SK-N-SH (cell line): ENCODE measurements around the gene ASB15. TPM values are rescaled to one million over a fixed set of nuclear protein-coding genes. Genes with fewer than 3 reads are reported as not detected.

Experiments
- CTCF ChIA-PET: fragments of 300-600, 350-600 bp; formaldehyde crosslinking; extraction: SDS; loops from one replicate; lab custom pipeline; 2021; lab: Yijun Ruan, JAX
- POLR2A ChIA-PET: fragments of 350-600 bp; sonication (Branson Sonifier 250); formaldehyde crosslinking; extraction: SDS; loops from one replicate; lab custom pipeline; 2020; ENCODE audit warnings: antibody characterized with exemption, inconsistent platforms; lab: Yijun Ruan, JAX
- DNase-seq: peaks from one replicate; pipeline ENCODE4 v3.0.0; 2012
- H2AFZ ChIP-seq: fragments of 200-600 bp; sonication (generic); 2 replicates; pipeline ENCODE4 v1.8.1; 2016; ENCODE audit warnings: antibody characterized with exemption, mild to moderate bottlenecking, low read depth
- H3F3A ChIP-seq: fragments of 200-600 bp; sonication (generic); replicated peaks from 2 replicates; pipeline ENCODE3; 2016; ENCODE audit warnings: antibody characterized with exemption, mild to moderate bottlenecking; ENCODE audit not compliant: insufficient read depth
- H3K27ac ChIP-seq, 2 experiments: fragments of 200-500 bp in 1 of 2; fragments of 200-600 bp in 1 of 2; sonication (Bioruptor generic) in 1 of 2; sonication (generic), shearing (Covaris generic) in 1 of 2; 2 replicates each; pipeline versions ENCODE4 v1.5.1 to v1.6.1; 2014 to 2016; ENCODE audit warnings: low read depth in 2 of 2, inconsistent platforms in 1 of 2, low read length in 1 of 2, mild to moderate bottlenecking in 1 of 2, mixed read lengths in 1 of 2
- H3K27me3 ChIP-seq: fragments of 200-600 bp; sonication (generic), shearing (Covaris generic); 2 replicates; pipeline ENCODE4 v1.6.1; 2016; ENCODE audit warnings: mixed run types; ENCODE audit not compliant: insufficient read depth
- H3K36me3 ChIP-seq, 2 experiments: fragments of 200-500 bp in 1 of 2; fragments of 200-600 bp in 1 of 2; sonication (Bioruptor generic) in 1 of 2; sonication (generic) in 1 of 2; replicated peaks in 1 of 2; 2 replicates each; pipeline versions ENCODE3 to v1.5.1; 2014 to 2016; ENCODE audit warnings: low read length in 1 of 2, mild to moderate bottlenecking in 1 of 2; ENCODE audit not compliant: insufficient read depth in 2 of 2, control insufficient read depth in 1 of 2
- H3K4me1 ChIP-seq, 2 experiments: fragments of 200-500 bp in 1 of 2; fragments of 200-600 bp in 1 of 2; sonication (Bioruptor generic) in 1 of 2; sonication (generic), shearing (Covaris generic) in 1 of 2; 2 replicates each; pipeline versions ENCODE4 v1.5.1 to v1.6.1; 2014 to 2016; ENCODE audit warnings: low read depth in 1 of 2, low read length in 1 of 2, mixed run types in 1 of 2; ENCODE audit not compliant: insufficient read depth in 2 of 2, control insufficient read depth in 1 of 2
- H3K4me2 ChIP-seq: fragments of 200-600 bp; sonication (generic), shearing (Covaris generic); 2 replicates; pipeline ENCODE4 v1.6.1; 2017; ENCODE audit warnings: mixed run types
- H3K4me3 ChIP-seq, 2 experiments: fragments of 200-500 bp in 1 of 2; fragments of 200-600 bp in 1 of 2; sonication (Bioruptor generic) in 1 of 2; sonication (generic), shearing (Covaris generic) in 1 of 2; 2 replicates each; pipeline versions ENCODE4 v1.5.1 to v1.8.1; 2014 to 2016; ENCODE audit warnings: low read depth in 2 of 2, inconsistent platforms in 1 of 2, low read length in 1 of 2, mild to moderate bottlenecking in 1 of 2, mixed read lengths in 1 of 2, moderate library complexity in 1 of 2
- H3K79me2 ChIP-seq: fragments of 200-600 bp; sonication (generic); 2 replicates; pipeline ENCODE4 v1.8.1; 2017; ENCODE audit warnings: mild to moderate bottlenecking; ENCODE audit not compliant: insufficient read depth
- H3K9ac ChIP-seq: fragments of 200-600 bp; sonication (generic); 2 replicates; pipeline ENCODE4 v1.6.1; 2017; ENCODE audit warnings: mixed run types
- H3K9me2 ChIP-seq: fragments of 200-600 bp; sonication (generic); 2 replicates; pipeline ENCODE4 v1.6.1; 2017; ENCODE audit warnings: mixed run types
- H3K9me3 ChIP-seq: fragments of 200-600 bp; sonication (generic); 2 replicates; pipeline ENCODE4 v1.6.1; 2017; ENCODE audit warnings: mixed run types, mild to moderate bottlenecking, moderate library complexity
- H4K20me1 ChIP-seq: fragments of 200-600 bp; sonication (generic); 2 replicates; pipeline ENCODE4 v1.6.1; 2017; ENCODE audit warnings: mild to moderate bottlenecking, mixed run types; ENCODE audit not compliant: insufficient read depth
- CHD2 ChIP-seq: fragments of 150-350 bp; IDR thresholded peaks from 2 replicates; pipeline ENCODE4 v1.6.1; 2018; ENCODE audit warnings: low read length; ENCODE audit not compliant: partially characterized antibody
- FOSL2 ChIP-seq: IDR thresholded peaks from 2 replicates; pipeline ENCODE4 v1.4.0; 2012; ENCODE audit warnings: low read depth, mild to moderate bottlenecking, moderate library complexity, borderline replicate concordance
- FOXJ3 ChIP-seq: sonication (generic); formaldehyde crosslinking; IDR thresholded peaks from 2 replicates; pipeline ENCODE4 v1.5.1; 2020; ENCODE audit warnings: mild to moderate bottlenecking, missing genetic modification reagents
- FOXM1 ChIP-seq: IDR thresholded peaks from 2 replicates; pipeline ENCODE4 v1.4.0; 2012; ENCODE audit warnings: low read depth, mild to moderate bottlenecking
- MEF2A ChIP-seq: IDR thresholded peaks from 2 replicates; pipeline ENCODE4 v1.4.0; 2012; ENCODE audit warnings: low read depth, borderline replicate concordance
- MXI1 ChIP-seq: IDR thresholded peaks from 2 replicates; pipeline ENCODE4 v1.6.1; 2012; ENCODE audit warnings: mild to moderate bottlenecking, low read depth, low read length, improper control_type of control experiment
- NFIC ChIP-seq: IDR thresholded peaks from 2 replicates; pipeline ENCODE4 v1.4.0; 2012; ENCODE audit warnings: borderline replicate concordance
- RAD21 ChIP-seq: IDR thresholded peaks from 2 replicates; pipeline ENCODE4 v1.6.1; 2012; ENCODE audit warnings: mild to moderate bottlenecking, low read length
- RXRA ChIP-seq: IDR thresholded peaks from 2 replicates; pipeline ENCODE4 v1.4.0; 2012; ENCODE audit warnings: low read depth, mild to moderate bottlenecking, borderline replicate concordance
- SIN3A ChIP-seq: IDR thresholded peaks from 2 replicates; pipeline ENCODE4 v1.6.1; 2012; ENCODE audit warnings: low read depth, mild to moderate bottlenecking, low read length, moderate library complexity, borderline replicate concordance
- SMC3 ChIP-seq: IDR thresholded peaks from 2 replicates; pipeline ENCODE4 v1.6.1; 2012; ENCODE audit warnings: low read depth, low read length, improper control_type of control experiment
- TAF1 ChIP-seq: IDR thresholded peaks from 2 replicates; pipeline ENCODE4 v1.6.1; 2012; ENCODE audit warnings: low read depth, mild to moderate bottlenecking, low read length, moderate library complexity, borderline replicate concordance
- TCF12 ChIP-seq: IDR thresholded peaks from 2 replicates; pipeline ENCODE4 v1.4.0; 2012
- YY1 ChIP-seq: IDR thresholded peaks from 2 replicates; pipeline ENCODE4 v1.4.0; 2012; ENCODE audit warnings: low read depth, mild to moderate bottlenecking
- WGBS: methylation state at CpG from one replicate; pipeline ENCODE4 v1.1.6; 2017; ENCODE audit warnings: low lambda C conversion rate; 5-methylcytosine and 5-hydroxymethylcytosine counted together
- polyA plus RNA-seq, 3 experiments: library from polyadenylated mRNA; depleted of rRNA; stranded (reverse); fragments of >200 nt; gene quantifications; 2 replicates each; pipeline ENCODE4 v1.2.3, GENCODE V29; 2012
- TF ChIP-seq, protein P1 (sequence below): fragments of 150-350 bp; IDR thresholded peaks from 2 replicates; pipeline ENCODE4 v1.6.1; 2017; ENCODE audit warnings: antibody characterized with exemption, low read length, low read depth, borderline replicate concordance
- TF ChIP-seq, protein P2 (sequence below): IDR thresholded peaks from 2 replicates; pipeline ENCODE4 v1.4.0; 2012; ENCODE audit warnings: low read depth, borderline replicate concordance
- TF ChIP-seq, protein P3 (sequence below): IDR thresholded peaks from 2 replicates; pipeline ENCODE4 v1.6.1; 2012; ENCODE audit warnings: mild to moderate bottlenecking, low read depth, low read length, moderate library complexity
- TF ChIP-seq, protein P4 (sequence below): IDR thresholded peaks from 2 replicates; pipeline ENCODE4 v1.4.0; 2012; ENCODE audit warnings: low read depth, borderline replicate concordance

ASB15 gene
- polyA plus RNA-seq, 1 of the 3 experiments (the other 2 are of a cell fraction) = not detected

DNA sequence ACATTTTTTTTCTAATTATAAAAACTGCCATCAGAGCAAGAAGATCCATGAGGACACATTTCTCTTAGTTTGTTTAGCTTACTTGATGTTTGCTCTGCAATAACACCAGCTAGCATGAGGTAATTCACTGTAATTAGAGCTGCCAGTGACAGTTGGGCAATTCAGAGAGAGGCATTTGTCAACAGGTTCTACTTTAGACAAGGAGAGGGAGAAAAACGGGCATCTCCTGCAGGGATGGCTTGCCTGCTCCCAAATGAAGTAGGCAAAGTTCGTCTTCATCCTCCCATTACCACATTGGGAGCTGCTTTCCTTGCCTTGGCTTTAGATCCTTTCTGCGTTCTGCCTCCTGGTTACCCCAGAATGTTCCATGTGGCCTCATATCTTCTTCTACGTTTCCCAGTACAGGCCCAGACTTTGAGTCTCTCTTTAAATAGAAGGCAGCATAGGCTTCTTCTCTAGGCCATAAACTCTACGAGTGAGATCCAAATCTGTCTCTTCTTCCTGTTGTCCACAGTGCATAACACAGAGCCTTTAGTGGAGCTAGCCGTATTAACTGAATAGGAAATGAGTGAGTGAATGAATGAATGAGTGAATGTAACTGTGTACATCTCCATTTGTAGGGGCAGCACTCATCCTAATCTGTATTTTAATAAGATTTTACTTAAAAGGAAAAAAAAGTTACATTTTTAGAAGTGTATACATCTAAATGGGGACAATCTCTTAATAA is 21.2 kb downstream of the ASB15 start:
- TF ChIP-seq, protein P1, sequence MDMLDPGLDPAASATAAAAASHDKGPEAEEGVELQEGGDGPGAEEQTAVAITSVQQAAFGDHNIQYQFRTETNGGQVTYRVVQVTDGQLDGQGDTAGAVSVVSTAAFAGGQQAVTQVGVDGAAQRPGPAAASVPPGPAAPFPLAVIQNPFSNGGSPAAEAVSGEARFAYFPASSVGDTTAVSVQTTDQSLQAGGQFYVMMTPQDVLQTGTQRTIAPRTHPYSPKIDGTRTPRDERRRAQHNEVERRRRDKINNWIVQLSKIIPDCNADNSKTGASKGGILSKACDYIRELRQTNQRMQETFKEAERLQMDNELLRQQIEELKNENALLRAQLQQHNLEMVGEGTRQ = no peak
- TF ChIP-seq RAD21 = no peak
- TF ChIP-seq CHD2 = no peak
- TF ChIP-seq MXI1 = no peak
- no peak for TF ChIP-seq FOXJ3 (CRISPR knock-in tag)
- no peak for TF ChIP-seq RXRA
- TF ChIP-seq NFIC = no peak
- no peak for TF ChIP-seq MEF2A
- TF ChIP-seq, protein P2, sequence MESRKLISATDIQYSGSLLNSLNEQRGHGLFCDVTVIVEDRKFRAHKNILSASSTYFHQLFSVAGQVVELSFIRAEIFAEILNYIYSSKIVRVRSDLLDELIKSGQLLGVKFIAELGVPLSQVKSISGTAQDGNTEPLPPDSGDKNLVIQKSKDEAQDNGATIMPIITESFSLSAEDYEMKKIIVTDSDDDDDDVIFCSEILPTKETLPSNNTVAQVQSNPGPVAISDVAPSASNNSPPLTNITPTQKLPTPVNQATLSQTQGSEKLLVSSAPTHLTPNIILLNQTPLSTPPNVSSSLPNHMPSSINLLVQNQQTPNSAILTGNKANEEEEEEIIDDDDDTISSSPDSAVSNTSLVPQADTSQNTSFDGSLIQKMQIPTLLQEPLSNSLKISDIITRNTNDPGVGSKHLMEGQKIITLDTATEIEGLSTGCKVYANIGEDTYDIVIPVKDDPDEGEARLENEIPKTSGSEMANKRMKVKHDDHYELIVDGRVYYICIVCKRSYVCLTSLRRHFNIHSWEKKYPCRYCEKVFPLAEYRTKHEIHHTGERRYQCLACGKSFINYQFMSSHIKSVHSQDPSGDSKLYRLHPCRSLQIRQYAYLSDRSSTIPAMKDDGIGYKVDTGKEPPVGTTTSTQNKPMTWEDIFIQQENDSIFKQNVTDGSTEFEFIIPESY = no peak
- TF ChIP-seq, protein P3, sequence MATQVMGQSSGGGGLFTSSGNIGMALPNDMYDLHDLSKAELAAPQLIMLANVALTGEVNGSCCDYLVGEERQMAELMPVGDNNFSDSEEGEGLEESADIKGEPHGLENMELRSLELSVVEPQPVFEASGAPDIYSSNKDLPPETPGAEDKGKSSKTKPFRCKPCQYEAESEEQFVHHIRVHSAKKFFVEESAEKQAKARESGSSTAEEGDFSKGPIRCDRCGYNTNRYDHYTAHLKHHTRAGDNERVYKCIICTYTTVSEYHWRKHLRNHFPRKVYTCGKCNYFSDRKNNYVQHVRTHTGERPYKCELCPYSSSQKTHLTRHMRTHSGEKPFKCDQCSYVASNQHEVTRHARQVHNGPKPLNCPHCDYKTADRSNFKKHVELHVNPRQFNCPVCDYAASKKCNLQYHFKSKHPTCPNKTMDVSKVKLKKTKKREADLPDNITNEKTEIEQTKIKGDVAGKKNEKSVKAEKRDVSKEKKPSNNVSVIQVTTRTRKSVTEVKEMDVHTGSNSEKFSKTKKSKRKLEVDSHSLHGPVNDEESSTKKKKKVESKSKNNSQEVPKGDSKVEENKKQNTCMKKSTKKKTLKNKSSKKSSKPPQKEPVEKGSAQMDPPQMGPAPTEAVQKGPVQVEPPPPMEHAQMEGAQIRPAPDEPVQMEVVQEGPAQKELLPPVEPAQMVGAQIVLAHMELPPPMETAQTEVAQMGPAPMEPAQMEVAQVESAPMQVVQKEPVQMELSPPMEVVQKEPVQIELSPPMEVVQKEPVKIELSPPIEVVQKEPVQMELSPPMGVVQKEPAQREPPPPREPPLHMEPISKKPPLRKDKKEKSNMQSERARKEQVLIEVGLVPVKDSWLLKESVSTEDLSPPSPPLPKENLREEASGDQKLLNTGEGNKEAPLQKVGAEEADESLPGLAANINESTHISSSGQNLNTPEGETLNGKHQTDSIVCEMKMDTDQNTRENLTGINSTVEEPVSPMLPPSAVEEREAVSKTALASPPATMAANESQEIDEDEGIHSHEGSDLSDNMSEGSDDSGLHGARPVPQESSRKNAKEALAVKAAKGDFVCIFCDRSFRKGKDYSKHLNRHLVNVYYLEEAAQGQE = no peak
- TF ChIP-seq YY1 = no peak
- no peak for TF ChIP-seq FOSL2
- no peak for TF ChIP-seq SMC3
- no peak for TF ChIP-seq SIN3A
- TF ChIP-seq FOXM1 = no peak
- TF ChIP-seq, protein P4, sequence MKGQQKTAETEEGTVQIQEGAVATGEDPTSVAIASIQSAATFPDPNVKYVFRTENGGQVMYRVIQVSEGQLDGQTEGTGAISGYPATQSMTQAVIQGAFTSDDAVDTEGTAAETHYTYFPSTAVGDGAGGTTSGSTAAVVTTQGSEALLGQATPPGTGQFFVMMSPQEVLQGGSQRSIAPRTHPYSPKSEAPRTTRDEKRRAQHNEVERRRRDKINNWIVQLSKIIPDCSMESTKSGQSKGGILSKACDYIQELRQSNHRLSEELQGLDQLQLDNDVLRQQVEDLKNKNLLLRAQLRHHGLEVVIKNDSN = no peak
- no peak for TF ChIP-seq TCF12
- no peak for TF ChIP-seq TAF1
- TF ChIP-seq, all 33 proteins: peak for 0
- no peaks in the 10 kb centered on the region for H3F3A ChIP-seq
- H3K4me1 ChIP-seq = peaks cover 0 to 3% of the 10 kb centered on the region in 2 experiments; a peak in 1 of 4 replicates
- no peaks in the 10 kb centered on the region for H4K20me1 ChIP-seq
- H3K9me3 ChIP-seq = no peaks in the 10 kb centered on the region
- H3K79me2 ChIP-seq = no peaks in the 10 kb centered on the region
- no peaks in the 10 kb centered on the region for H3K27me3 ChIP-seq
- no peak overlapping the region for H3K4me3 ChIP-seq
- H3K27ac ChIP-seq = no peak overlapping the region
- no peaks in the 10 kb centered on the region for H3K36me3 ChIP-seq
- ChIA-PET POLR2A (no interaction called here), CTCF (interaction anchor here (1.1 to 3.3 kb wide), 4 partner anchors 12 to 267 kb away, joined by 3 to 20 read pairs (median 3); no protein-coding TSS in a partner anchor)
- H3K9ac ChIP-seq = no peak overlapping the region
- H3K9me2 ChIP-seq = no peaks in the 10 kb centered on the region
- H2AFZ ChIP-seq = no peak overlapping the region
- DNase-seq = no peak
- H3K4me2 ChIP-seq = no peak overlapping the region
- 77% methylated on average over 6 of the region's 6 CpGs for WGBS
